Smooth muscle cell (in vitro differentiated cells): ENCODE results near the gene SPATA13. TPM values are rescaled to one million over a fixed set of nuclear protein-coding genes. Genes with fewer than 3 reads are reported as not detected.
A peak's percentile ranks its signal among the peaks of the same experiment; 100 is the strongest.

Experiments used
- DNase-seq: peaks from one replicate; lab custom pipeline; 2025; ENCODE audit not compliant: unreplicated experiment; lab: John Stamatoyannopoulos, UW
- H2AFZ ChIP-seq: fragments of 200-600 bp; sonication (generic); 2 replicates; pipeline ENCODE4 v1.6.0; 2016; ENCODE audit warnings: antibody characterized with exemption, low read depth, mild to moderate bottlenecking
- H3F3A ChIP-seq: fragments of 200-600 bp; sonication (generic); 2 replicates; pipeline ENCODE4 v1.6.0; 2017; ENCODE audit warnings: antibody characterized with exemption, low read depth
- H3K27ac ChIP-seq: fragments of 200-600 bp; sonication (generic); 2 replicates; pipeline ENCODE4 v1.5.1; 2016; ENCODE audit warnings: low read depth, mild to moderate bottlenecking
- H3K27me3 ChIP-seq: fragments of 200-600 bp; sonication (generic); 2 replicates; pipeline ENCODE4 v1.6.1; 2016; ENCODE audit warnings: low read depth, mild to moderate bottlenecking
- H3K36me3 ChIP-seq: fragments of 200-600 bp; sonication (generic); 2 replicates; pipeline ENCODE4 v1.5.1; 2016; ENCODE audit warnings: low read depth
- H3K4me1 ChIP-seq: fragments of 200-600 bp; sonication (generic); 2 replicates; pipeline ENCODE4 v1.5.1; 2016; ENCODE audit warnings: low read depth
- H3K4me2 ChIP-seq: fragments of 200-600 bp; sonication (generic); 2 replicates; pipeline ENCODE4 v1.6.0; 2016; ENCODE audit warnings: mild to moderate bottlenecking
- H3K4me3 ChIP-seq: fragments of 200-600 bp; sonication (generic); 2 replicates; pipeline ENCODE4 v1.5.1; 2016; ENCODE audit warnings: mild to moderate bottlenecking
- H3K79me2 ChIP-seq: fragments of 200-600 bp; sonication (generic); 2 replicates; pipeline ENCODE4 v1.6.0; 2016; ENCODE audit warnings: low read depth, mild to moderate bottlenecking
- H3K9ac ChIP-seq: fragments of 200-600 bp; sonication (generic); 2 replicates; pipeline ENCODE4 v1.6.0; 2016; ENCODE audit warnings: low read depth
- H3K9me3 ChIP-seq: fragments of 200-600 bp; sonication (generic); replicated peaks from 2 replicates; pipeline ENCODE4 v1.5.1; 2016; ENCODE audit warnings: low read depth
- H4K20me1 ChIP-seq: fragments of 200-600 bp; sonication (generic); 2 replicates; pipeline ENCODE4 v1.6.0; 2016; ENCODE audit warnings: low read depth
- CTCF ChIP-seq: fragments of 200-600 bp; sonication (generic); IDR thresholded peaks from 2 replicates; pipeline ENCODE4 v1.5.1; 2017; ENCODE audit warnings: borderline replicate concordance, mild to moderate bottlenecking, antibody characterized with exemption; ENCODE audit not compliant: insufficient read depth, poor library complexity, severe bottlenecking
- WGBS: methylation state at CpG from one replicate; pipeline ENCODE4 v1.1.7; 2016; ENCODE audit warnings: low lambda C conversion rate; 5-methylcytosine and 5-hydroxymethylcytosine counted together
- polyA plus RNA-seq: library from polyadenylated mRNA; unstranded; fragments of >200 nt; fragmentation: Nextera tagmentation; extraction: Ambion mirVana; gene quantifications from 2 replicates; pipeline ENCODE4 v1.2.1, GENCODE V29; 2016
- total RNA-seq: library from RNA; depleted of rRNA; stranded (reverse); fragments of >200 nt; gene quantifications from 2 replicates; pipeline ENCODE4 v1.2.3, GENCODE V29; 2014

Gene SPATA13
- total and polyA plus RNA-seq, 2 experiments from 2014 or later = 7.1 to 16.6 TPM

GRCh38 chr13:24225930-24226329 is 65.4 kb downstream of the SPATA13 start:
- TF ChIP-seq CTCF = no peak
- H4K20me1 ChIP-seq = no peaks in the 10 kb centered on the region
- H3F3A ChIP-seq = no peaks in the 10 kb centered on the region
- H3K79me2 ChIP-seq = no peaks in the 10 kb centered on the region
- H3K4me1 ChIP-seq = no peaks in the 10 kb centered on the region
- H3K4me2 ChIP-seq = no peak overlapping the region
- no peak overlapping the region for H3K9ac ChIP-seq
- 93% methylated on average over 7 of the region's 7 CpGs for WGBS
- no peak overlapping the region for H2AFZ ChIP-seq
- no peak overlapping the region for H3K4me3 ChIP-seq
- H3K9me3 ChIP-seq = no peaks in the 10 kb centered on the region
- no peaks in the 10 kb centered on the region for H3K36me3 ChIP-seq
- no peaks in the 10 kb centered on the region for H3K27me3 ChIP-seq
- no peak for DNase-seq
- no peak overlapping the region for H3K27ac ChIP-seq

- H3F3A ChIP-seq = no peaks in the 10 kb centered on the region
- no peaks in the 10 kb centered on the region for H4K20me1 ChIP-seq
- no peak for TF ChIP-seq CTCF
- no peaks in the 10 kb centered on the region for H3K36me3 ChIP-seq
- H3K9ac ChIP-seq = no peak overlapping the region
- H3K79me2 ChIP-seq = no peaks in the 10 kb centered on the region
- H3K4me2 ChIP-seq = no peak overlapping the region
- H3K27ac ChIP-seq = no peak overlapping the region
- no peaks in the 10 kb centered on the region for H3K4me1 ChIP-seq
- WGBS = 49% methylated on average over 3 of the region's 3 CpGs
- no peak for DNase-seq
- H3K4me3 ChIP-seq = no peak overlapping the region
- H2AFZ ChIP-seq = no peak overlapping the region
- no peaks in the 10 kb centered on the region for H3K9me3 ChIP-seq
- H3K27me3 ChIP-seq = no peaks in the 10 kb centered on the region
Measured at GRCh38 chr13:24226762-24227161, 66.2 kb downstream of the SPATA13 start.

GRCh38 chr13:24228852-24229458 is 68.4 kb downstream of the SPATA13 start:
- Histone ChIP-seq H4K20me1 (no peaks in the 10 kb centered on the region), H3K36me3 (no peaks in the 10 kb centered on the region), H3K27me3 (no peaks in the 10 kb centered on the region), H3K4me1 (peaks cover 9% of the 10 kb centered on the region), H3K79me2 (no peaks in the 10 kb centered on the region), H3F3A (no peaks in the 10 kb centered on the region), H3K9ac (no peak overlapping the region), H2AFZ (no peak overlapping the region), H3K4me3 (no peak overlapping the region), H3K27ac (no peak overlapping the region), H3K4me2 (no peak overlapping the region), H3K9me3 (no peaks in the 10 kb centered on the region)
- DNase-seq = no peak
- peak; percentile 77 for TF ChIP-seq CTCF
- 53% methylated on average over 4 of the region's 4 CpGs for WGBS

GRCh38 chr13:24230428-24231072 is 70.0 kb downstream of the SPATA13 start:
- Histone ChIP-seq H3K27ac (no peak overlapping the region), H3K79me2 (no peaks in the 10 kb centered on the region), H2AFZ (no peak overlapping the region), H3K9ac (no peak overlapping the region), H3K4me2 (no peak overlapping the region), H3F3A (no peaks in the 10 kb centered on the region), H3K36me3 (no peaks in the 10 kb centered on the region), H3K4me1 (peaks cover 9% of the 10 kb centered on the region), H4K20me1 (no peaks in the 10 kb centered on the region), H3K27me3 (no peaks in the 10 kb centered on the region), H3K9me3 (no peaks in the 10 kb centered on the region), H3K4me3 (no peak overlapping the region)
- 81% methylated on average over 12 of the region's 12 CpGs for WGBS
- no peak for TF ChIP-seq CTCF
- DNase-seq = no peak
